ENCODE measurements around the gene MAPK4. TPM values are rescaled to one million over a fixed set of nuclear protein-coding genes. Genes with fewer than 3 reads are reported as not detected.

Gene MAPK4
- total RNA-seq, 1 donor from 2014 or later: not detected

- CTCF ChIA-PET: no interaction called here
- no peak for TF ChIP-seq CTCF (IDR thresholded peaks at IDR 0.05)
- DNase-seq (no peak), ATAC-seq (ENCODE audit: low read depth) (no peak)
- POLR2A ChIA-PET: no interaction called here
- Mint-ChIP-seq H3K36me3 (ENCODE audit: low read depth) (no peaks in the 10 kb centered on the region), H3K27ac (no peak overlapping the region), H3K4me1 (no peaks in the 10 kb centered on the region), H3K4me3 (no peak overlapping the region), H3K9me3 (no peaks in the 10 kb centered on the region), H3K27me3 (peaks cover 13% of the 10 kb centered on the region)
- intact Hi-C loops (cut with micrococcal nuclease): no loop called here
Measured at GRCh38 chr18:50624981-50625380, 65.1 kb downstream of the MAPK4 start.

- intact Hi-C loops (cut with micrococcal nuclease): no loop called here
- CTCF ChIA-PET: no interaction called here
- H3K27ac Mint-ChIP-seq: no peak overlapping the region
- DNase-seq: no peak
- no peak for ATAC-seq (ENCODE audit: low read depth)
- no peaks in the 10 kb centered on the region for H3K4me1 Mint-ChIP-seq
- H3K9me3 Mint-ChIP-seq: no peaks in the 10 kb centered on the region
- POLR2A ChIA-PET: no interaction called here
- H3K27me3 Mint-ChIP-seq: peaks cover 17% of the 10 kb centered on the region
- H3K4me3 Mint-ChIP-seq: no peak overlapping the region
- no peaks in the 10 kb centered on the region for H3K36me3 Mint-ChIP-seq (ENCODE audit: low read depth)
- TF ChIP-seq CTCF (IDR thresholded peaks at IDR 0.05): no peak
Measured at GRCh38 chr18:50626317-50626716, 66.4 kb downstream of the MAPK4 start.

GRCh38 chr18:50627594-50628532, 68.0 kb downstream of the MAPK4 start:
- ChIA-PET CTCF (no interaction called here), POLR2A (no interaction called here)
- ATAC-seq (ENCODE audit: low read depth) (no peak), DNase-seq (no peak)
- H3K4me3 Mint-ChIP-seq: no peak overlapping the region
- no peaks in the 10 kb centered on the region for H3K9me3 Mint-ChIP-seq
- H3K27ac Mint-ChIP-seq: no peak overlapping the region
- intact Hi-C loops (cut with micrococcal nuclease): no loop called here
- H3K4me1 Mint-ChIP-seq: no peaks in the 10 kb centered on the region
- H3K27me3 Mint-ChIP-seq: peaks cover 17% of the 10 kb centered on the region
- H3K36me3 Mint-ChIP-seq (ENCODE audit: low read depth): no peaks in the 10 kb centered on the region
- no peak for TF ChIP-seq CTCF (IDR thresholded peaks at IDR 0.05)

GRCh38 chr18:50628533-50628905, 68.6 kb downstream of the MAPK4 start:
- Mint-ChIP-seq H3K27me3 (peaks cover 11% of the 10 kb centered on the region), H3K9me3 (no peaks in the 10 kb centered on the region), H3K36me3 (ENCODE audit: low read depth) (no peaks in the 10 kb centered on the region), H3K4me3 (no peak overlapping the region), H3K4me1 (no peaks in the 10 kb centered on the region), H3K27ac (no peak overlapping the region)
- intact Hi-C loops (cut with micrococcal nuclease): no loop called here
- no peak for ATAC-seq (ENCODE audit: low read depth)
- ChIA-PET POLR2A (no interaction called here), CTCF (no interaction called here)
- TF ChIP-seq CTCF (IDR thresholded peaks at IDR 0.05): no peak
- no peak for DNase-seq

- Mint-ChIP-seq H3K9me3 (no peaks in the 10 kb centered on the region), H3K4me1 (no peaks in the 10 kb centered on the region), H3K36me3 (ENCODE audit: low read depth) (no peaks in the 10 kb centered on the region), H3K27ac (no peak overlapping the region), H3K27me3 (peaks cover 7% of the 10 kb centered on the region), H3K4me3 (no peak overlapping the region)
- no peak for DNase-seq
- CTCF ChIA-PET: no interaction called here
- no peak for TF ChIP-seq CTCF (IDR thresholded peaks at IDR 0.05)
- ATAC-seq (ENCODE audit: low read depth): no peak
- POLR2A ChIA-PET: no interaction called here
- intact Hi-C loops (cut with micrococcal nuclease): no loop called here
Measured at GRCh38 chr18:50629148-50629631, 69.3 kb downstream of the MAPK4 start.
